ENCODE results near the gene CREBZF.

GRCh38 chr11:85666687-85667086 is 1.8 kb upstream of the CREBZF start:
- TF ChIP-seq SIN3A (IDR thresholded peaks at IDR 0.05; ENCODE audit: borderline replicate concordance, insufficient read depth, low read length): no peak
- no peak for TF ChIP-seq POLR2AphosphoS5 (IDR thresholded peaks at IDR 0.05; ENCODE audit: low read depth, low read length)
- TF ChIP-seq, protein P1, sequence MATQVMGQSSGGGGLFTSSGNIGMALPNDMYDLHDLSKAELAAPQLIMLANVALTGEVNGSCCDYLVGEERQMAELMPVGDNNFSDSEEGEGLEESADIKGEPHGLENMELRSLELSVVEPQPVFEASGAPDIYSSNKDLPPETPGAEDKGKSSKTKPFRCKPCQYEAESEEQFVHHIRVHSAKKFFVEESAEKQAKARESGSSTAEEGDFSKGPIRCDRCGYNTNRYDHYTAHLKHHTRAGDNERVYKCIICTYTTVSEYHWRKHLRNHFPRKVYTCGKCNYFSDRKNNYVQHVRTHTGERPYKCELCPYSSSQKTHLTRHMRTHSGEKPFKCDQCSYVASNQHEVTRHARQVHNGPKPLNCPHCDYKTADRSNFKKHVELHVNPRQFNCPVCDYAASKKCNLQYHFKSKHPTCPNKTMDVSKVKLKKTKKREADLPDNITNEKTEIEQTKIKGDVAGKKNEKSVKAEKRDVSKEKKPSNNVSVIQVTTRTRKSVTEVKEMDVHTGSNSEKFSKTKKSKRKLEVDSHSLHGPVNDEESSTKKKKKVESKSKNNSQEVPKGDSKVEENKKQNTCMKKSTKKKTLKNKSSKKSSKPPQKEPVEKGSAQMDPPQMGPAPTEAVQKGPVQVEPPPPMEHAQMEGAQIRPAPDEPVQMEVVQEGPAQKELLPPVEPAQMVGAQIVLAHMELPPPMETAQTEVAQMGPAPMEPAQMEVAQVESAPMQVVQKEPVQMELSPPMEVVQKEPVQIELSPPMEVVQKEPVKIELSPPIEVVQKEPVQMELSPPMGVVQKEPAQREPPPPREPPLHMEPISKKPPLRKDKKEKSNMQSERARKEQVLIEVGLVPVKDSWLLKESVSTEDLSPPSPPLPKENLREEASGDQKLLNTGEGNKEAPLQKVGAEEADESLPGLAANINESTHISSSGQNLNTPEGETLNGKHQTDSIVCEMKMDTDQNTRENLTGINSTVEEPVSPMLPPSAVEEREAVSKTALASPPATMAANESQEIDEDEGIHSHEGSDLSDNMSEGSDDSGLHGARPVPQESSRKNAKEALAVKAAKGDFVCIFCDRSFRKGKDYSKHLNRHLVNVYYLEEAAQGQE (IDR thresholded peaks at IDR 0.05; ENCODE audit: insufficient read depth in 1 of 2, low read depth in 2 of 2, low read length in 2 of 2): no peak
- TF ChIP-seq TAF1 (IDR thresholded peaks at IDR 0.05; ENCODE audit: borderline replicate concordance, insufficient read depth, low read length): no peak
- no peak for TF ChIP-seq FOXP2 (optimal IDR thresholded peaks at IDR 0.05; ENCODE audit: borderline replicate concordance, extremely low read depth, extremely low read length, insufficient read depth)
